Activated naive CD4-positive, alpha-beta T cell treated with anti-CD3 and anti-CD28 coated beads, Interleukin-2, amount 10 ng/mL, durations not matched to agents 5 hours and 36 hours (primary cell): Measurements from ENCODE around the gene MEIOC. TPM values are rescaled to one million over a fixed set of nuclear protein-coding genes. Genes with fewer than 3 reads are reported as not detected.

Experiments used
- total RNA-seq, 2 experiments: library from RNA; stranded (reverse); gene quantifications; one replicate each; pipeline ENCODE4 v1.2.3, GENCODE V29; 2021

MEIOC gene
- under 1 TPM; 0.08 to 0.36 TPM for total RNA-seq

DNA sequence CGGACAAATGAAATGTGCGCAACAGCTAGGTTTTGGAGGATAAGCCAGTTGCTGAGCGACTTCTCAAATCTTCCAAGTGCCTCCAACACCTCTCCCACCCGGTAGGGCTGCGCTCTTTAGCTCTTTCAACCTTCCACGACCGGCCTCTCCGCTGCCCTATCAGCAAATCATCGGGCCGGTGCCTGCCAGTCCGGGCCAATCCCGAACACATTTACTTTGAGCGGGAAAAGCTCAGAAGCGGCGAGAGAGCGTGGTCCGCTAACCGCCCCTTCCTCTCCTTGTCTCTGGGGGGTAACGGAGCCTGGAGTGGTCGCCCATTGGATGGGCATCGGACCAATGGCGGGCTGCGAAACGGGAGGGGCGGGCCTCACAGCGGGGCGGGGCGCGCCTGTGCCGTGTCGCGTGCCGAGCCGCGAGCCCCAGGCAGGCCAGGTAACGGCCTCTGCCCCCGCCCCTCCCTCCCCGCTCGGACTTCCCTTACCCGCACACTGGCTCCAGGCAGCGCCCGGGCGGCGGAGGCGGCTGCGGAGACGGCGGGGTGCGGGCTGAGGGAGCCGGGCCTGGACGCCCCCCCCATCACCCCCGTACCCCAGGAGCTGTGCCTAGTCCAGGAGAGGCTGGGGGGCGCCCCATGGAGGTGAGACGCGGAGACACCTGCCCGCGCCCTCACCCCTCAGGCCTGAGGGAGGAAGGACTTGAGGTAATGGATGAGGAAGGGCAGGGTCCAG lies at the start of gene MEIOC:
TSS of gene MEIOC (plus strand) at position 486 of the 728 bp plus-strand sequence. CDS start at position 632, 146 bp downstream.

GRCh38 chr17:44689477-44690217 lies 33.4 kb downstream of the MEIOC start, which contains the start of gene CCDC43:
CCDC43 (minus strand) TSS chr17:44689776; CDS start chr17:44689753, 23 bp downstream.

DNA sequence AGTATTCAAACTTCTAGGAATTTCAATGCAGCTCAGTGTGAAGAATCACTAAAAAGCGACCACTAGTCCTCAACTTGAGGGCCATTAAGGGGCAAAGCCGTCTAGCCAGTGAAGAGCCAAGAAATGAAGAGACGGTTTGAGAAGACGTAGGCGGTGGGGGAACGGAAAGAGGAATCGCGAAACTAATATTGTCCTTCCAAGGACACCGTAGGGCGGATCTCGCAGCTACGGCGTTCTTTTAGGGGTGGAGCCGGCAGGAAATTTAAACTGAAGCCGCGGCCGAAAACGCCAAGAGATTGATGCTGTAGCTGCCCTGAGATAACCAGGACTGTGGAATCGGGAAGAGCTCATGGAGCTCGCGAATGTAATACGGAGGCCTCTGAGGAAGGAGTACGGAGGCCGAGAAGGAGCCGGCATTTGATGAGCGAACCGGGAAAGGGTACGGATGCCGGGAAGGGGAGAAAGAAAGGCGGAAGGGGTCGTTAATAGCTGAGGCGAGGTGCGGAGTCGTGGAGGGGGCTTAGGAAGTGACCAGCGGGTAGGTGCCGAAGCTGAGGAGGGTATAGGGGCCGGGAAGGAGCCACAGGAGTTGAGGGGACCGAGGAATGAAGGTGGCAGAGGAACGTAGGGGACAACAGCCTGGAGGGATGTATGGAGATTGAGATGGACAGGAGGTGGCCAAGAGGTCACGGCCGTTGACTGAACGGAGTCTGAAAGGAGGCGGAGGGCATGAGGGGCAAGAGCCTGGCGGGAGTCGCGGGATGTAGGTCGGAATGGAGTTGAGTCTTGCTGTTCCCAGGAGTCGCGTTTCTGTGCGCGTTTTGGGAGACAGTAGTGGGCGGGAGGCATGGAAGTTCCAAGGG lies 52.4 kb downstream of the MEIOC start, which contains the start of gene DBF4B:
TSS of gene DBF4B (plus strand) at position 265 of the 863 bp plus-strand sequence. CDS start at position 421, 156 bp downstream.

Other genes starting within 250 kb of the MEIOC start
- 10 to 100 TPM; 41.7 to 47.5 TPM for gene GPATCH8, start 153.1 kb upstream of the MEIOC start, total RNA-seq
- gene FZD2, start 99.0 kb upstream of the MEIOC start, total RNA-seq: not detected
- gene CCDC43, start 33.3 kb downstream of the MEIOC start, total RNA-seq: 10 to 100 TPM; 22.3 to 23.2 TPM
- 10 to 100 TPM; 18.3 to 20.5 TPM for gene DBF4B, start 52.2 kb downstream of the MEIOC start, total RNA-seq
- gene ADAM11, start 102.5 kb downstream of the MEIOC start, total RNA-seq: under 1 TPM; 0.33 to 0.46 TPM
- gene GJC1, start 173.8 kb downstream of the MEIOC start, total RNA-seq: 1 to 10 TPM; 2.3 to 2.7 TPM
- gene HIGD1B, start 191.4 kb downstream of the MEIOC start, total RNA-seq: not detected
- gene EFTUD2, start 243.0 kb downstream of the MEIOC start, total RNA-seq: 100 to 1,000 TPM; 103 TPM